ENCODE measurements around the gene DAPK1.

Gene DAPK1

DNA sequence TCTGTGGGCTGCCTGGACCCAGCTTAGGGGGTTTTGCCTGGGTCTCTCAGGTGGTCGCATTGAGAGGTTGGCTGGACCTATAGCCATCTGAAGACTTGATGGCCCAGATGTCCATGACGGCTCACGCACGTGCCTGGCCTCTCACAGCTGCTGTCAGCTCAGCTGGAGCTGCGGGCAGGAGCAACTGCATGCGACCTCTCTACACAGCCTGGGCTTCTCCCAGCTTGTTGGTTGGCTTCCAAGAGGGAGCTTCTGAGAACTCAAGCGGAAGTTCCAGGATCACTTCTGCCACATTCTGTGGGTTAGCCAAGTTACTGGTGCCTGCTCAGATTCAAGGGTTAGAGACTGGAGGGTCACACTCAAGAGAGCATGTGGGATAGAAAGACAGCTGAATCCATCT is 99.2 kb downstream of the DAPK1 start:
- ChIA-PET POLR2A (no interaction called here), CTCF (interaction anchor here (1.1 kb wide), 1 partner anchor 65 kb away, joined by 3 read pairs; no protein-coding TSS in a partner anchor)
- TF ChIP-seq ZNF354C (tag by site-specific recombination; IDR thresholded peaks at IDR 0.05; ENCODE audit: borderline replicate concordance, low read depth), result no peak
- TF ChIP-seq ZNF624 (tag by site-specific recombination; IDR thresholded peaks at IDR 0.05), result no peak
- TF ChIP-seq ZNF529 (tag by site-specific recombination; IDR thresholded peaks at IDR 0.05; ENCODE audit: insufficient replicate concordance), result no peak
- TF ChIP-seq, protein P1, sequence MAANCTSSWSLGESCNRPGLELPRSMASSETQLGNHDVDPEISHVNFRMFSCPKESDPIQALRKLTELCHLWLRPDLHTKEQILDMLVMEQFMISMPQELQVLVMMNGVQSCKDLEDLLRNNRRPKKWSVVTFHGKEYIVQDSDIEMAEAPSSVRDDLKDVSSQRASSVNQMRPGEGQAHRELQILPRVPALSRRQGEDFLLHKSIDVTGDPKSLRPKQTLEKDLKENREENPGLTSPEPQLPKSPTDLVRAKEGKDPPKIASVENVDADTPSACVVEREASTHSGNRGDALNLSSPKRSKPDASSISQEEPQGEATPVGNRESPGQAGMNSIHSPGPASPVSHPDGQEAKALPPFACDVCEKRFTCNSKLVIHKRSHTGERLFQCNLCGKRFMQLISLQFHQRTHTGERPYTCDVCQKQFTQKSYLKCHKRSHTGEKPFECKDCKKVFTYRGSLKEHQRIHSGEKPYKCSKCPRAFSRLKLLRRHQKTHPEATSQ (tag by site-specific recombination; IDR thresholded peaks at IDR 0.05), result no peak
- Histone ChIP-seq H3K4me3 (ENCODE audit: low read depth, low read length) (no peak overlapping the region), H3K4me1 (ENCODE audit: control insufficient read depth, insufficient read depth, low read length) (peaks cover 23% of the 10 kb centered on the region), H3K27ac (ENCODE audit: extremely low read depth, low read depth, low read length) (no peak overlapping the region), H3K36me3 (ENCODE audit: control insufficient read depth in 2 of 2, insufficient read depth in 1 of 2, low read length in 2 of 2) (no peaks in the 10 kb centered on the region), H3K9me3 (ENCODE audit: control insufficient read depth, insufficient read depth, low read depth, low read length) (no peaks in the 10 kb centered on the region)

DNA sequence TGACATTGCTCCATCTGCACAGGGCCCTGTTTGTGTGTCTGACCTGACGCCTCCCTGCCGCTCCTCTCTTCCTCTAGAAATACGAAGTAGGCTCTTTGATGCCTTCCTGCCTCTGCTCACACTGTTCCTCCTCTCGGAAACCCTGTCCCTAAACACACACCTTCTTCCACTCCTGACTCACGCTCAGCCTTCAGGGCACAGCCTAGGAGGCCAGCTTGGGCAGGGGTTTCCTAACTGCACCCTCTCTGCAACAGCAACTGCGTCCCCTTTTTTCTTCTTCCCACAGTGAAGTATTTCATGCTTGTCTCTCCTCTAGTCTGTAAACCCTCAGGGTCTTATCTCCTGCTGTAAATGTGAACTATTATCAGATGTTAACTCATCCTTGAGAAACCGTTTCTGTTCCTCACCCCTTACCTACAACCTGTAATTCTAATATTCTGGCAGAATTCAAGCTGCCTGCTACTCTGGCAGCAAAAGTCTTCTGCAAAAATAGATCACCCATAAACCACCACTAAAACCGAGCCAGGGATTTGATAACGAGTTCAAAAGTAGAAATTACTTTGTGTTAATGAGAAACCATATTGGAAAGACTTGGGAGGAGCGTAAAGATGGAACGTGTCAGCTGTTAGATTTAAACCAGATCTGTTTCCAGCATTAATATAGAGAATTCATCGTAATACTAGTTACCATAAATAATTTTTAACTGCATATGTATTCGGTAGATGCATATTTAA is 100.2 kb downstream of the DAPK1 start:
- no peaks in the 10 kb centered on the region for H3K9me3 ChIP-seq (ENCODE audit: control insufficient read depth, insufficient read depth, low read depth, low read length)
- CTCF ChIA-PET, result interaction anchor here (0.6 to 0.7 kb wide), 2 partner anchors 195 to 1111 kb away, joined by 3 to 4 read pairs; no protein-coding TSS in a partner anchor
- POLR2A ChIA-PET, result no interaction called here
- H3K27ac ChIP-seq (ENCODE audit: extremely low read depth, low read depth, low read length), result no peak overlapping the region; the same call in 1 of the 2 replicates
- no peaks in the 10 kb centered on the region for H3K36me3 ChIP-seq (ENCODE audit: control insufficient read depth in 2 of 2, insufficient read depth in 1 of 2, low read length in 2 of 2)
- TF ChIP-seq ZFP69B (tag by site-specific recombination; IDR thresholded peaks at IDR 0.05) (no peak), ZNF416 (tag by site-specific recombination; IDR thresholded peaks at IDR 0.05) (no peak), ZNF335 (tag by site-specific recombination; conservative IDR thresholded peaks at IDR 0.05) (no peak), ZBTB1 (tag by site-specific recombination; IDR thresholded peaks at IDR 0.05) (no peak)
- TF ChIP-seq, protein P2, sequence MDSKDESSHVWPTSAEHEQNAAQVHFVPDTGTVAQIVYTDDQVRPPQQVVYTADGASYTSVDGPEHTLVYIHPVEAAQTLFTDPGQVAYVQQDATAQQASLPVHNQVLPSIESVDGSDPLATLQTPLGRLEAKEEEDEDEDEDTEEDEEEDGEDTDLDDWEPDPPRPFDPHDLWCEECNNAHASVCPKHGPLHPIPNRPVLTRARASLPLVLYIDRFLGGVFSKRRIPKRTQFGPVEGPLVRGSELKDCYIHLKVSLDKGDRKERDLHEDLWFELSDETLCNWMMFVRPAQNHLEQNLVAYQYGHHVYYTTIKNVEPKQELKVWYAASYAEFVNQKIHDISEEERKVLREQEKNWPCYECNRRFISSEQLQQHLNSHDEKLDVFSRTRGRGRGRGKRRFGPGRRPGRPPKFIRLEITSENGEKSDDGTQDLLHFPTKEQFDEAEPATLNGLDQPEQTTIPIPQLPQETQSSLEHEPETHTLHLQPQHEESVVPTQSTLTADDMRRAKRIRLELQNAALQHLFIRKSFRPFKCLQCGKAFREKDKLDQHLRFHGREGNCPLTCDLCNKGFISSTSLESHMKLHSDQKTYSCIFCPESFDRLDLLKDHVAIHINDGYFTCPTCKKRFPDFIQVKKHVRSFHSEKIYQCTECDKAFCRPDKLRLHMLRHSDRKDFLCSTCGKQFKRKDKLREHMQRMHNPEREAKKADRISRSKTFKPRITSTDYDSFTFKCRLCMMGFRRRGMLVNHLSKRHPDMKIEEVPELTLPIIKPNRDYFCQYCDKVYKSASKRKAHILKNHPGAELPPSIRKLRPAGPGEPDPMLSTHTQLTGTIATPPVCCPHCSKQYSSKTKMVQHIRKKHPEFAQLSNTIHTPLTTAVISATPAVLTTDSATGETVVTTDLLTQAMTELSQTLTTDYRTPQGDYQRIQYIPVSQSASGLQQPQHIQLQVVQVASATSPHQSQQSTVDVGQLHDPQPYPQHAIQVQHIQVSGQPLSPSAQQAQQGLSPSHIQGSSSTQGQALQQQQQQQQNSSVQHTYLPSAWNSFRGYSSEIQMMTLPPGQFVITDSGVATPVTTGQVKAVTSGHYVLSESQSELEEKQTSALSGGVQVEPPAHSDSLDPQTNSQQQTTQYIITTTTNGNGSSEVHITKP (tag by site-specific recombination; IDR thresholded peaks at IDR 0.05), result peak; percentile 36; the same call in 1 of the 2 replicates
- TF ChIP-seq, protein P3, sequence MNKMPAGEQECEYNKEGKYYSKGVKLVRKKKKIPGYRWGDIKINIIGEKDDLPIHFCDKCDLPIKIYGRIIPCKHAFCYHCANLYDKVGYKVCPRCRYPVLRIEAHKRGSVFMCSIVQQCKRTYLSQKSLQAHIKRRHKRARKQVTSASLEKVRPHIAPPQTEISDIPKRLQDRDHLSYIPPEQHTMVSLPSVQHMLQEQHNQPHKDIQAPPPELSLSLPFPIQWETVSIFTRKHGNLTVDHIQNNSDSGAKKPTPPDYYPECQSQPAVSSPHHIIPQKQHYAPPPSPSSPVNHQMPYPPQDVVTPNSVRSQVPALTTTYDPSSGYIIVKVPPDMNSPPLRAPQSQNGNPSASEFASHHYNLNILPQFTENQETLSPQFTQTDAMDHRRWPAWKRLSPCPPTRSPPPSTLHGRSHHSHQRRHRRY (tag by site-specific recombination; IDR thresholded peaks at IDR 0.05), result no peak
- H3K4me3 ChIP-seq (ENCODE audit: low read depth, low read length), result no peak overlapping the region
- peaks cover 21% of the 10 kb centered on the region for H3K4me1 ChIP-seq (ENCODE audit: control insufficient read depth, insufficient read depth, low read length)

DNA sequence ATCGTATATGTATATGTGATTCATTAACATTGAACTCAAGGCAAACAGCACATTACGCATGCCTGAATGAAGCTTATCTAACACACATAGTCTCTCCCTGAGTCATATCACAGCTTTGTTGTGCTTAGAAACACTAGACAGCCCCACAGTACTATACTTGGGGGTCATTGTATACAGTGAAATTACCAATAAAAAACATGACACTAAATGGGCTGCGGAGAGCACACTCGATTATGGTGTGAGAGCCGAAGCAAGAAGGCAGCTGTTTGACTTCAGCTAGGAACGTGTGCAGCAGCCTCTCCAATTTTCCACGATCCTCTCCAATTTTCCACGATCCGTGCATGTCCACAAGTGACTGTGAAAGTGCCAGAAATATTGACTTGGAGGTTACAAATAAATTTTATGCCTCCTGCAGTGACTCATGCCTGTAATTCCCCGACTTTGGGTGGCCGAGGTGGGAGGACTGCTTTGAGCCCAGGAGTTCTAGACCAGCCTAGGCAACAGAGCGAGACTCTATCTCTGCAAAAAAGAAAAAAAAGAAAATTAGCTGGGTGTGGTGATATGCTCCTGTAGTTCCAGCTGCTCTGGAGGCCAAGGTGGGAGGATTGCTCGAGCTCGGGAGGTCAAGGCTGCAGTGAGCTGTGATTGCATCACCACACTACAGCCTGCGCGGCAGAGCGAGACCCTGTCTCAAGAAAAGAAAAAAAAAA is 102.4 kb downstream of the DAPK1 start:
- CTCF ChIA-PET, result interaction anchor here (0.9 to 2.0 kb wide), 3 partner anchors 63 to 237 kb away, joined by 3 to 6 read pairs (median 4); no protein-coding TSS in a partner anchor
- Histone ChIP-seq H3K4me1 (ENCODE audit: control insufficient read depth, insufficient read depth, low read length) (peaks cover 29% of the 10 kb centered on the region), H3K36me3 (ENCODE audit: control insufficient read depth in 2 of 2, insufficient read depth in 1 of 2, low read length in 2 of 2) (peaks cover 0 to 3% of the 10 kb centered on the region in 2 experiments; a peak in 1 of 3 replicates), H3K4me3 (ENCODE audit: low read depth, low read length) (no peak overlapping the region; the same call in 1 of the 2 replicates), H3K9me3 (ENCODE audit: control insufficient read depth, insufficient read depth, low read depth, low read length) (no peaks in the 10 kb centered on the region), H3K27ac (ENCODE audit: extremely low read depth, low read depth, low read length) (no peak overlapping the region; the same call in 1 of the 2 replicates)
- POLR2A ChIA-PET, result interaction anchor here (1.1 to 1.2 kb wide), 3 partner anchors 13 to 105 kb away, joined by 3 read pairs; no protein-coding TSS in a partner anchor
- TF ChIP-seq ZFP37 (tag by site-specific recombination; IDR thresholded peaks at IDR 0.05) (0 out of 2 replicates have a peak, but pooled peaks have one; percentile 26), ZNF266 (tag by site-specific recombination; IDR thresholded peaks at IDR 0.05; ENCODE audit: low read depth) (no peak), ZNF391 (tag by site-specific recombination; IDR thresholded peaks at IDR 0.05; ENCODE audit: borderline replicate concordance, low read depth) (0 out of 2 replicates have a peak, but pooled peaks have one; percentile 38), ZNF19 (tag by site-specific recombination; IDR thresholded peaks at IDR 0.05; ENCODE audit: low read depth) (no peak), ZNF341 (tag by site-specific recombination; IDR thresholded peaks at IDR 0.05; ENCODE audit: low read depth) (no peak)
- TF ChIP-seq, protein P4, sequence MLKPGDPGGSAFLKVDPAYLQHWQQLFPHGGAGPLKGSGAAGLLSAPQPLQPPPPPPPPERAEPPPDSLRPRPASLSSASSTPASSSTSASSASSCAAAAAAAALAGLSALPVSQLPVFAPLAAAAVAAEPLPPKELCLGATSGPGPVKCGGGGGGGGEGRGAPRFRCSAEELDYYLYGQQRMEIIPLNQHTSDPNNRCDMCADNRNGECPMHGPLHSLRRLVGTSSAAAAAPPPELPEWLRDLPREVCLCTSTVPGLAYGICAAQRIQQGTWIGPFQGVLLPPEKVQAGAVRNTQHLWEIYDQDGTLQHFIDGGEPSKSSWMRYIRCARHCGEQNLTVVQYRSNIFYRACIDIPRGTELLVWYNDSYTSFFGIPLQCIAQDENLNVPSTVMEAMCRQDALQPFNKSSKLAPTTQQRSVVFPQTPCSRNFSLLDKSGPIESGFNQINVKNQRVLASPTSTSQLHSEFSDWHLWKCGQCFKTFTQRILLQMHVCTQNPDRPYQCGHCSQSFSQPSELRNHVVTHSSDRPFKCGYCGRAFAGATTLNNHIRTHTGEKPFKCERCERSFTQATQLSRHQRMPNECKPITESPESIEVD (tag by site-specific recombination; IDR thresholded peaks at IDR 0.05), result peak; percentile 46
- TF ChIP-seq, protein P5, sequence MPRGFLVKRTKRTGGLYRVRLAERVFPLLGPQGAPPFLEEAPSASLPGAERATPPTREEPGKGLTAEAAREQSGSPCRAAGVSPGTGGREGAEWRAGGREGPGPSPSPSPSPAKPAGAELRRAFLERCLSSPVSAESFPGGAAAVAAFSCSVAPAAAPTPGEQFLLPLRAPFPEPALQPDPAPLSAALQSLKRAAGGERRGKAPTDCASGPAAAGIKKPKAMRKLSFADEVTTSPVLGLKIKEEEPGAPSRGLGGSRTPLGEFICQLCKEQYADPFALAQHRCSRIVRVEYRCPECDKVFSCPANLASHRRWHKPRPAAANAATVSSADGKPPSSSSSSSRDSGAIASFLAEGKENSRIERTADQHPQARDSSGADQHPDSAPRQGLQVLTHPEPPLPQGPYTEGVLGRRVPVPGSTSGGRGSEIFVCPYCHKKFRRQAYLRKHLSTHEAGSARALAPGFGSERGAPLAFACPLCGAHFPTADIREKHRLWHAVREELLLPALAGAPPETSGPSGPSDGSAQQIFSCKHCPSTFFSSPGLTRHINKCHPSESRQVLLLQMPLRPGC (tag by site-specific recombination; IDR thresholded peaks at IDR 0.05), result peak; percentile 49; the same call in 1 of the 2 replicates
